GM19043 (cell line): ENCODE measurements around the gene PAPPA2.
"Not testable (repeated sequence)": the region's sequence is repeated elsewhere in the genome, so short reads cannot be mapped to it uniquely, and the experiment has no call there.

Source experiments
- ATAC-seq: cut with Tn5 transposase; IDR thresholded peaks from one replicate; pipeline ENCODE4 v1.9.1; 2021; ENCODE audit warnings: low read depth; ENCODE audit not compliant: unreplicated experiment

Gene PAPPA2

DNA sequence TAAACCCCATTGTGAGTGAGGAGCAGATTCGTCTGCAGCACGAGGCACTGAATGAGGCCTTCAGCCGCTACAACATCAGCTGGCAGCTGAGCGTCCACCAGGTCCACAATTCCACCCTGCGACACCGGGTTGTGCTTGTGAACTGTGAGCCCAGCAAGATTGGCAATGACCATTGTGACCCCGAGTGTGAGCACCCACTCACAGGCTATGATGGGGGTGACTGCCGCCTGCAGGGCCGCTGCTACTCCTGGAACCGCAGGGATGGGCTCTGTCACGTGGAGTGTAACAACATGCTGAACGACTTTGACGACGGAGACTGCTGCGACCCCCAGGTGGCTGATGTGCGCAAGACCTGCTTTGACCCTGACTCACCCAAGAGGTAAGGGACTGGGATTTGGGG, 132.2 kb downstream of the PAPPA2 start:
- ATAC-seq, result no peak

DNA sequence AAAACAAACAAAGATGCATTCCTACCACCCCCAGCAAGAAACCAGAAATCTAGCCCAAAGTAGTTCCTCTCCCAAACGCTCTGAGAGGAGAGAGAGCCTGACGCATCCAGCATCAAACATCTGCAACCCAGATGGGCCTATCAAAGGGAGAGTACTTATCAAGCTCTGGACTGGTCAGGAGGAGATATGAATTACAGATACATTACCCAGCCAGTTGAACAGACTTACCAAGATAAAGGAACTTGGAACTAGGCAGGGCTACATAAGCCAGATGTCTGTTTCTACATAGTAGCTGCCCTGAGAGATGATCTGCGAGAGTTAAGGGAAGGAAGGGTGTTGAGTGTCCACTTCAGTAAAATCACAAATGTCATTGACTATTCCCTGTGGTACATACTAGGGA, 138.4 kb downstream of the PAPPA2 start:
- no peak for ATAC-seq

DNA sequence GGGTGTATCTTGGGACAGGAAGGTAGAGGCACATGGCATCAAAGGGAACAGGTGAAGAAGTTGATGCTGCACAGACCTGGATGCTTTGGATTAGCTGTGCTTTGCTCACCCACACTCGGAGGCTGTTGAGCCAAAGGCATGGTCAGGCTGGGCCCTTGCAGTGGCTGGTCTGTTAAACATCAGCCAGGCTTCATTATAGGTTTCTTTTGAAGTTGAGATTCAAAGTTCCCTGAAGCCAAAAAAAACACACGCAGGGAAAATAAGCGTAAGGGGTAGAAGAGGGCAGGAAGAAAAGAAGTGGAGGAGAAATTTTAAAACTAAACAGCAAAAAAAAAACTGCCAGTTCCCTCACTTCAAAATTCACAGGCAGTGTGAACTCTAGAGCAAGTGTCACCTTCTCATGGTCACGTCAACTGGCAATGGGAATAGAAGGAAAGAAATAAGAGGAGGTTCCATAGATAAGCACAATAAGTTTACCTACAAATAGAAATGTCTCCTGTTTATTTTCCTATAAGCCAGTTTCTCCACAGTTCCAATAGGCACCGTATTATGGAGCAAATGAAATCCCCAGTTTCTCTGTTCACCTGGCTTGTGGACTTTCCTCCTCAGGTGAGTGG, 139.5 kb downstream of the PAPPA2 start:
- ATAC-seq, result no peak

DNA sequence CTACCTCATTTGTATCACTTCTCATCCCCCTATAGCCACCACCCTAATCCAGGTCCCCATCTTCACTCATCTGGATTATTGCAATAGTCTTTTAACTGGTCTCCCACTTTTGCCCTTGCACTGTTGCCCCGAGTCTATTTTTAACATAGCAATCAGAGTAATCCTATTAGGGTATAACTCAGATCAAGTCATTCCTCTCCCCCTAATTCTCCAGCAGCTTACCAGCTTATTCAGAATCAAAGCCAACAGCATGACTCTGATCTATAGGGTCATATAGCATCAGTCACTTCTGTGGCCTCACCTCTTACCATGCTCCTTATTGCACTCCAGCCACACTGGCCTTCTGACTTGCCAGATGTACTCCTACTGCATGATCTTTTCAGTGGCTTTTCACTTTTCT, 140.7 kb downstream of the PAPPA2 start:
- ATAC-seq, result no peak

DNA sequence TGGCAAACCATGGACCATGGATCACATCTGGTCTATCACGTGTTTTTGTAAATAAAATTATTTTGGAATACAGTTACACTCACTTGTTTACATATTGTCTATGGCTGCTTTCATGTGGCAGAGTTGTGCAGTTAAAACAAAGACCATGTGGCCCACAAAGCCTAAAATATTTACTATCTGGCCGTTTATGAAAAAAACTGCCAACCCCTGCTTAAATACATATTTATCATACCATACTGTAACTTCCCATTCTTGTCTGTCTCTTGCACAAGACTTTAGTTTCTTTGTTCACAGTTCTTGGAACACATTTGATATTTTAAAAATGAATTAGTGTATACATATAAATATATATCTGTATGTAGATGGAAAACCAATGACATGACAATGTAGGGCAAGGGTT, 141.5 kb downstream of the PAPPA2 start:
- ATAC-seq, result no peak

DNA sequence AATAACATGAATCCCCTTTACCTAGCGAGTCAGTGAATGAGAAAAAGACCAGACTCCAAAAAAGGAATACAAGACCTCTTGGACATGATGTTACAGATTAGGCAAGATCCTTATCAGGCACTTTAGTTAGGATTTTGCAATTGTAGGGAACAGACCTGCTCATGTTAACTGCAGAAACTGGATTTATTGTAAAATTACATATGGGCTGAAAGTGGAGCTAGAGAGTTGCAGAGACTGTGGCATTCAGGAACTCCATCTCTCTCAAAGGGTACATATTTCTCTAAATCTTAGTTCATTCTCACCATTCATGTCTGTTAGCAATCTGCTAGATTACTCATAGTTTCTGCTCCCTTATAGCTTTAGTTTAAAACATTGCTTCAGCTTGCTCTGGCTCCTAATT, 142.2 kb downstream of the PAPPA2 start:
- ATAC-seq, result no peak

DNA sequence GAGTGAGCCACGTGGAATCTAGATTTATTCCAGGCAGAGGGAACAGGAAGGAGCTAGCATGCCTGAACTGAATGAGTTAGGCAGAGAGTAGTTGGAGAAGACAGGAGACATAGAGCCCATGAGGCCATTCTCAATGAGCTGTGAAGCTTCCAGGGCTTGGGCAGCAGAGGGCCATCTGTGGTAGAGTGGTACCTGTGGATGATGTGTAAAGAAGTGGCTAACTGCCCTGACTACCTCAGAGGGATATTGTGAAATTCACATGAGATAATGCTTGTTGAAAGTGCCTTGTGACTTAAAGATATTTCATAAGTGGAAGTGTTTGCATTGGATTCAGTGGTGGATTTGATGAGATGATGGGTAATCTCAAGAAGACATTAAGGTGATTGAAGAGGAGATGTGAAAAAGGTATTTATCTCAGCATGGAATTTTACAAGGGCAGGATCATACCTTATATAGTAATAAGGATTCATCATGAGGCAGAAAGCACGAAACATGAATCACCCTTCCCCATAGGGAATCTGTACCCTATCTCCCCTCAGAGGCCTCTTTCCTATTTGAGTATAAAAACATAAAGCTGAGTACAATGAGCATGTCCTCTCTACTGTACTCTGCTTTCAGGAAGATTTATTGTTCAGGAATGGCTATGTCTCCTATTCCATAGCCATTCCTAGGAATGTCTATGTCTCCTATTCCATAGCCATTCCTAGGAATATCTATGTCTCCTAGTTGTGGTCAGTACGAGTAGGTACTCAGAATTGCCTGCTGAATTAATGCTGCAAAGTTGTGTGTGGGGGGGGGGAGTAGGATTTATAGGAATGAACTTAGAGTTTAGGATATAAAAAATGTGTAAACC, 146.8 kb downstream of the PAPPA2 start:
- ATAC-seq, result no peak

DNA sequence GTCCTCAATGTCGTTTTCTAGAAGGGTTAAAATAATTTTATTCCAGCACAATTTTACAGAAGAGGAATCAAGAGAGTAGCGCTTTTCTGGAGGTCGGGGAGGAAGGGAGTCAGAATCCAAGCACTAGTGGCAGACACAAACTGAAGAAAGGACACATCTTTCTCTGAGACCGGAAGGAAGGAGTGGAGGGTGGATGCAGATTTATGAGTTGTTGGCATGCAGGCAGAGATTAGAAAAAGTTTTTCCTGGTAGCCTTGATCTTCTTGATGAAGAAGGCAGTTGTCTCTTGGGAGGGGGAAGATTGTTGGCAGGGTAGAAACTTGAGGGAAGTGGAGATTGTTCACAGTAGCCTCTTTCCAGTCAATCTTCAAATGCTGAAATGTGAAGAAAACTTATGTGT, 149.8 kb downstream of the PAPPA2 start:
- ATAC-seq, result no peak

DNA sequence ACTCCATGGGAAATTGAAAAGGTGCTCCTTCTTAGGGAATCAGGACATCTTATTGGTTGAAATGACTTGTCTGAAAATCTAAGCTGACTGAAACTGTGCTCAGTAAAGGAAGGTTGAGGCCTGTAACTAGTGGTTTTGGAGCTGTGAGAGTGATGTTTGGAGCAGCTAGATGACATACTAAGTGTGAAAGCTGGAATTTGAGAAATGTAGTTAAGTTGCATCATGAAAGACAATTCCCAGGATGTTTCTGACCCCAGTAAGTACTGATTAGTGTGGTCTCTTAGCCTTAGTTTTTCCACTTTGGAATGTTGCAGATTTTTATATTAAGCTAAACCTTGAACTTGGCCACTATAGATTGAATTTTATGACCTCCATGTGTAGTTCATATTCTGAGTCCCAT, 154.9 kb downstream of the PAPPA2 start:
- ATAC-seq, result no peak

DNA sequence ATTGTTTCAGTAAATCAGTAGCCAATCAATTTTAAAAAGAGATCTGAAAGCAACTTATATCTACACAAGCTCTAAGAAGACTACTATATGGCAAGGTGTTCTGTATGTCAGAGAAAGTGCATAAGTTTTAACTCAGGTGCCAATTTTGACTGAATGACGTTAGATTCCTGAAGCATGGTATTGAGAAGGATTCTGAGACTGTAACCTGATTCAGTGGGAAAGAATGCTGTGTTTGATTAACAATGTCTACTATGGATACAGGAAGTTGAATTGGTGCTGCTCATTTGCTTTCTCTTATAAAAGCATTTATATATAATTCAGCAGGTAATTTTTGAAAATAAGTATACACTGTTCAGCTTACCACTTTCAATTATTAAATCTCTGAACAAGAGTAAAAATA, 156.3 kb downstream of the PAPPA2 start:
- no peak for ATAC-seq

DNA sequence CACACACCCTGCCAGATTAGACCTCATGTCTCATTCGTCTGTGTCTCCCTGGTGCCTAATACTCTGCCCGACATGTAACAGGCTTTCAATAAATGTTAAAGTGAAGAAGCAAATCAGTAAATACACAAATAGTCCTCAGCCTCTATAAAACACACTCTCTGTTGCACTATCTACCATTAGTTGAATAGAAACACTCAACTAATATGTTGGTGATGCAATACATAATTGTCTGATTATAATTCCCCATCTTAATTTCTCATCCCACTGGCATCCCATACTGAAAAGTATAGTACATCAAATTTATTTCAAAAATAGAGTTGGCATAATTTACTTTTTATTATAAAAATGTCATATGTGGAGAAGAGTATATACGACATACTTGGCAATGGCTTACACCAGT, 162.4 kb downstream of the PAPPA2 start:
- ATAC-seq, result no peak

DNA sequence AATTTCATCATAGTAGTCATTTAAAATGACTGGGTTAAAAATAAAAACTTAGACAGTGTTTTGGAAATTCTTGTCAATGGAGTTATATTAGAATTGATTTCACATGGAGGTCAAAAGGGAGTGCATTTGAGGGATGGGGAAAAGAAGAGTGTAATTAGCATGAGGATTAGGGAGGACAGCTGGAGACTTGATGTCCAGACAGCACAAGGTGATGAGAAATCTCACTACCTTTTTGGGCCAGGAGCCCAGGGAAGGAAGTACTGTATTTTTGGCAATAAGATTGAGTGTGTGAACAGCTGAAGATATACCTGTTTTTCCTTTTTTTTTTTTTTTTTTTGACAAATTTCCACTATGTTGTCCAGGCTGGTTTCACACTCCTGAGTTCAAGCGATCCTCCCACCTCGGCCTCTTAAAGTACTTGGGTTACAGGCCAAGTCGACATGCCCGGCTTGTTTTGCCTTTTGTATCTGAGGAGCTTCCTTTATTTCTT, 163.6 kb downstream of the PAPPA2 start:
- no peak for ATAC-seq

DNA sequence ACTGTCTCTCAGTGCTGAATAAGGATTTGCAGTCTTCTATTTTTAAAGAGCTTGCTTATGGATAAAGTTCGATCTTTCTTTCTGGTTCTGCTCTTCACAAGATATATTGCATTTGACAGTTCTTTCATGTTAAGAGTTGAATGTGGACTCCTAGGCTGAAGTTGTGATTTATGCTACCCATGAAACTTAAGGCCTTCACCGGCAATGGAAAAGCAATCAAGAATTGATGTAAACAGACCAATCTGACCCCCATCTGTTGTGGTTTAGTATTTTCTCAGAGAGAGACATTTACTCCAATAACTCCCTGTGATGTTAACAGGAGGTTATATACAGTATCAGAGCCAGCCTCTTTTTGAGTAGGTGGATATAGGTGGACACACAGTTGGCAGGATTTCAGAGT, 165.8 kb downstream of the PAPPA2 start:
- ATAC-seq, result no peak

DNA sequence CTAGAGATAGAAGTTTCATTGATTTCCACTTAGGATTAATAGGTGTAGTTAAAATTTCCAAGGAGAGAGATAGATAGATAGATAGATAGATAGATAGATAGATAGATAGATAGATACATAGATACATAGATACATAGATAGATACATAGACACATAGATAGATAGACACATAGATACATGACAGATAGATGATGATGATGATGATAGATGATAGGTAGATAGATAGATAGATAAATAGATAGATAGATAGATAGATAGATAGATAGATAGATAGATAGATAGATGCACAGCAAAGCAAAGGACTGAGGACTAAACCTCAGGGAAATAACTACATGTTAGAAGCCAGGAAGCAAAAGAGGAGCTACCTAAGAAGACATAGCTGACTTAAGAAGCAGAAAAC, 171.8 kb downstream of the PAPPA2 start:
- not testable (repeated sequence) for ATAC-seq

DNA sequence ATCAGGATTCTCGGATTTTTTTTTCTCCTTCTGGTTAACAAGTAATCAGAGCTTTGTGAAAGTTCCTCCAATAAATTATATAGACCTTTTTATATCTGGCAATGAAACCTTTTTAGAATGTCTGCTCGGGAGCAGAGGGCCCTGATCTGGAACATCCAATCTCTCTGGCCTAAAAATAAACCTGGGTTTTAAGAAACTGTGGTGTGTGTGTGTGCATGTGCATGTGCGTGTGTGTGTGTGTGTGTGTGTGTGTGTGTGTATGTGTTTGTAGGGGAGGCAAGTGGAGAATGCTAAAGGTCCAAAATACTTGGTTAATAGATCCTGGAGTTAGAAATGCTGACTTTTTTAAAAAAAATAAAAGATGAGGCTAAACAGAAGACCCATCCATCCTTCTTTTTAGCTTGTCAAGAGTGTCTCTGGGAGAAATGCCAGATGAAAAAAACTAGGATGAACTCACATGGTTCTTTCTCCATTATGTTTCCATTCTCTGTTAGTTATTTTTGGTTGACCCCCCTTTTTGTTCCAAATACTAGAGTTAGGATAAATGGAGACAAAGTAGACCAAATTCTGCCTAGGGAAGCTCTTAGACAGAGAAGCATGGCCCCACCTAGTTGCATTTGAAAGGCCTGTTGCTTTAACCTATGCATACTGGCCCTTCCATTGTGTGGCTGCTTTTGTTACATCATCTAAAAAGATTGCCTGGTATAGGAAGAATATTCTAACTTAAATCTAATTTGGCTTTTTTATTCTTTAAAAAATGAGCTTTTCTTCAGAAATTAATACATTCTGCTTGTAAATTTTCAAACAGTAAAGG, 175.9 kb downstream of the PAPPA2 start:
- no peak for ATAC-seq

DNA sequence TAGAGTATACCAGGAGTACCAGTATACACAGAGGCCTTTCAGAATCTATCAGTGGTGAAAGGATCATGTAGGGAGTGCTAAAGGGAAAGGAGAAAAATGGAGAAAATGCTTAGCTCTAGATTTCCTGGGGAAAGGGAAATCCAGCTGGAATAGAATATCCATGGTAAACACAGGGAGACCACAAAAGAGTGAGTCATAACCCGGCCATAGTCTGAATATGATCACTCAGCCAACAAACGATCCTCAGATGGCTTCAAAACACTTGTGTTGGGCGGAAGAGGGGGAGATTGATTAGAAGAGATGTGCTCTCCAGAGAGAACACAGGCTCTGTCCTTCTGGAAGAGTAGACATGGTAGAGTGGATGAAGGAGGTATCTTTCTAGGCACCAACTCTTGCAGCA, 180.6 kb downstream of the PAPPA2 start:
- no peak for ATAC-seq

DNA sequence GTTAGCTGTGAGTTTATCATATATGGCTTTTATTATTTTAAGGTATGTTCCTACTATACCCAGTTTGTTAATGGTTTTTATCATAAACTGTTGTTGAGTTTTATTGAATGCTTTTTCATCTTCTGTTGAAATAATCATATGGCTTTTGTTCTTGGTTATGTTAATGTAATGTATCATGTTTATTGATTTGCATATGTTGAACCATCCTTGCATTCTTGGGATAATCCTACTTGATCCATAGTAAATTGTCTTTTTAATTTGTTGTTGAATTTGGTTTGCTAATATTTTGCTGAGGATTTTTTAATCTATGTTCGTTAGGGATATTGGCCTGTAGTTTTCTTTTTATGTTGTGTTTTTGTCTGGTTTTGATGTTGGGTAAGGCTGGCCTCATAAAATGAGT, 185.6 kb downstream of the PAPPA2 start:
- ATAC-seq, result no peak

DNA sequence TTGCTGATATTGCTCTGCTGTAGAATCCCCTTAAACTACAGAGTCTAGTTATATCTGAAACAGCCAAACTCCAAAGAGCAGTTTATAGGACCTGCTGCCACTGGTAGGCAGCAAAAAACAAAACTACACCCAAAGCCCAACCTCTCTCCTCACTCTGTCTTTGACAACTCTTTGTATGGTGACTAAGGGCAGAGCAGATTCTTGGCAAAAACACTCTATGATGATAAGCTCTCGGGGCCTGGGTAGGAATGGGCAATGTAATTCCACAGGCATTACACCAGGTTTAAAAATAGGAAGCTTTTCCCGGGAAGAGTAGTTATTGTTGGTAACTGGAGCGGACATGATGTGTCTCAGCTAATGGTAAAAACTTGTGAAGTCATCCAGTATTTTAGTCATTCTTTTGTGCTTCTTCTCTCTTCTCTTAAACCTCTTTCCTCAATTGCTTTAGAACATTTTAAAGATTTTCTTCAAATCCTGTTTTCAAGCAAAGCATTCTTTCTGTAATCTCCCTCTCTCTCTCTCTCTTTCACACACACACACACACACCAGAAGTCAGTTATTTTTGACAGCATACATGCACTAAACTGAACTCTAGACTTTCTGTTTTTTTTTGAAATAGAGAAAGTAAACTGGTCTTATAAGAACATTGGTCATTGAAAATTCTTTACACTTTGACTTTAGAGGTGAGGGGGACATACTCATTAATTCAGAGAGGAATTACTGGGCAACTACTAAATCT, 193.5 kb downstream of the PAPPA2 start:
- no peak for ATAC-seq

DNA sequence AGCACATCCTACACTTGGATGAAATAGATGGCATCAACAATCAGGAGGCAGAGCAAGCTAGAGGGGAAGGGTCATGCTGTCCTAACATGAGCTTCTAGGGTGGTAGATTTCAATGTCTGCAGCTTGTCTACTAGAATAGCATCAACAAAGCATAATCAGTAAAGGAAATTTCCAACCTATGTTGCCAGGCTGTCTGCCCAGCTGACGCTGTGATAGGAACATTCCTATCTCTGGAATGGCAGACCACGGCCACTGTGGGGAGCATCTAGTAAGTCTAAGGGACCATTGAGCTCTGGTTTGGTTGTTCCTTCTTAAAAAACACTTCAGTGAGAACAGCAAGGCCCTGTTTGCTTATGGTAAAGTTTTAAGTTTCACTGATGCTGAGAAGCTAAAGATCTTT, 206.8 kb downstream of the PAPPA2 start:
- no peak for ATAC-seq

DNA sequence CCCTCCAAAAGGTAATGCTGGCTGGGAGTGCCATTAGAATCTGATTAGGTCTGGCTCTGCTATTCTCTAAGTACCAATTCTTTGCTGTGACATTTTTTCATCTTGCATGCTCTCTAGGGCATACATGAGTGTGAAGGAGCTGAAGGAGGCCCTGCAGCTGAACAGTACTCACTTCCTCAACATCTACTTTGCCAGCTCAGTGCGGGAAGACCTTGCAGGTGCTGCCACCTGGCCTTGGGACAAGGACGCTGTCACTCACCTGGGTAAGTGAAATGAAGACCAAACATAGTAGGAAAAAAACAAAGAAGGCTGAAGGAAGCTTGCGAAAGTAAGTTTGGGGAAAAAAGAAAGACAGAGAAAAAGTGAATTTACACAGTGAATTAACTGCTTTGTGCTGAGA, 207.9 kb downstream of the PAPPA2 start:
- ATAC-seq, result no peak
